NCI-H1092 treated with DMSO at 0.1 percent for 48 hours (cell line): ENCODE measurements around the gene DPP8.
"Not testable (repeated sequence)": the region's sequence is repeated elsewhere in the genome, so short reads cannot be mapped to it uniquely, and the experiment has no call there.

ENCODE experiments used
- DNase-seq: peaks from one replicate; lab custom pipeline; 2025; lab: John Stamatoyannopoulos, UW

DPP8 gene

DNA sequence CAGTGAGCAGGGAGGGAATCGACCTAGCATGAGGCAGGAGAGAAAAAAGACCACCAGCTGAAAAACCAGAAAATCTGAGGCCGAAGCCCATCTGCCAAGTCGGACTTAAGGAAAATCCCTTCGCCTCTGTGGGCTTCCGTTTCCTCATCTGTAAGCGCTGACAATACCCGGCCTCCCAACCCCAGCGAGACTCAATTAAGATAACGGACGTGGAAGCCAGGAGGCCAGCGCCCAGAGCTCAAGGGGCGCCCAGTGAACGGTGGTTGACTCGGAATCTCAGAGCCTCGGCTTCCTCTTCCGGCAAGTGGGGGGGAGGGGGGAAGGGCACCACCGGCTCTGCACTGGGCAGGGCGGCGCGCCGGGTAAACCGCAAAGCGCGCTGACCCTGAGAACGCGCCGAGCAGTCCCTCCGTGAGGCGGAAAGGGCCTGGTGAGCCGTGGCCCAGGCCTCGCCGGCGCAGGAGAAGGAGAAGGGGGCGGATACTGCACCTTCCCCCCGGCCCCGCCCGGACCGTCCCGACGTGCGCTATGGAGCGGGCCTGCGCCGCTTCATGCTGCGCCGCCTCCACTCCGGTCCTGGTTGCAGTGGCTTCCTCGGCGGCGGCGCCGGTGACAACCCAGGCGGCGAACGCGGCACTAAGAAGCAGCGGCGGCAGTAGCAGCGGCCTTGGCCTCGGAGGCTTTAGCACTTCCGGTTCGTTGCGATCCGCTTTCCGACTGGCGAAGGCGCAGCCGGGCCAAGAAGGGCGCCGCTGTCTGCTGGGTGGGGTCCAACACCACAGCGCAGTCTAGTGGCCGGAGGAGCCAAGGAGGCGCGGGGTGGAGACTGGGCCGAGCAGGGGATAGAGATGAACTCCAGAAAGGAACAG is at the start of gene DPP8:
Gene DPP8 (minus strand): TSS at position 693 of the 869 bp plus-strand sequence. CDS start 5,136 bp downstream, outside the sequence.
- DNase-seq: peak; percentile 80

DNA sequence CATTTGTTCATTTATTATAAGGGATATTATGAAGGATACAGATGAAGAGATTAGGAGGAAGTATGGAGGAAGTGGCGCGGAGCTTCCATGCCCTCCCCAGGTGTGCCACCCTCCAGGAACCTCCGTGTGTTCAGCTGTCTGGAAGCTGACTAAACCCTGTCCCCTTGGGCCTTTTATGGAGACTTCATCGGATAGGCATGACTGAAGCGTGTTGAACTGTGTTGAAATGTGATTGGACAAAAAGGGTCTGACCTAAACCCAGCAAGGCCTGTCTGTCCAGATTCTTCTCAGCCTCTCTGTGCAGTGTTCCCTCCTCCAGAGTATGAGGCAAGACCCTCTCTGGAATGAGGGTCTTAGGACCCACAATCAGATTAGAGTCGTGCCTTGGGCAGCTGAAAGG is 44.4 kb upstream of the DPP8 start:
- DNase-seq: no peak

DNA sequence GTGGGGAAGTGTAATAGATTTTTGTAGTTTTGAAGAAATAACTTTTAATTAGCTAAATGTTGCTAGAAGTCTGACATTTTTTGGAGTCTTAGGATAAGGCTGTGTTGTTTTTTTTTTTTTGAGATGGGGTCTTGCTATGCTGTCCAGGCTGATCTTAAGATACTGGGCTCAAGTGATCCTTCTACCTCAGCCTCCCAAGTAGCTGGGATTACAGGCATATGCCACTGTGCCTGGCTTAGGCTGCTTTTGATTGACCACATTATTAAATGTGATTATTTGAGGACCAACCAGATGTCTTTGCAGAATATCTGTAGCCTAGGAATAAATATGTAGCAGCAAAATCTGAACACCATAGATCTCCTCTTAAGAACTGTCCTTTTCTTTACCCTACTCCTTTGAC is 42.5 kb upstream of the DPP8 start:
- DNase-seq: no peak

DNA sequence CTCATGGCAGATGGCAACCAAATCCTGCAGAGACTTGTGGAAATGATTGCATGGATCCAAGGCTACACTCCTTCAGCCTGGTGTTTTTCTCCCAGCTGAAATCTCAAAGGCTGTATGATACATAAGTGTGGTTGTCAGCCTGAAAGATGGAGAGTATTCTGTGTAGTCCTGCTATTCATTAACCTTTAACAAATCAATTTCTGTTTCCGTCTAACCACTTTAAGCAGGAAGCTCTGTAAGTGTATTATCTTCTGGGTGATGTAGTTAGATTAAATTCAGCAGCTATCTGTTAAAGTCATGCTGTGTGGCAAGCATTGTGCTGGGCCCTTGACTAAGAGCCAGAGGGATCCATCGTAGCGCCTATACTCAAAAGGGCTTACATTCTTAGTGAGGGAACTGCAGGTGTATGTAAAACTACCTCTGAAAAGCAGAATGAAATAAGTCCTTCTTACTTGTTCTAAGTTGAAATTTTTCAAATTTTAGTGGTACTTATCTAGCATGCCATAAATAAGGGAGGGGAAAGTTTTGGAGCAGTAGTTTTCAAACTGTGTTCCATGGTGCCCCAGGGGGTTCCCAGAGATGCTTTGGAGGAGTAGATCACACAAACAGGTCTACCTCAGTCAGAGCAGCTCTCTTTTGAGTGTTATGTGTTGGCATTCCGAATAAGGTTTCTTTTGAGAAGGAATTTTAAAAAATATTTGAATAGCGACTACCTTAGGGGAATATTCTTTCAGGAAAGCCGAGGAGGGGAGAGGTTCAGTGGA is 41.7 kb upstream of the DPP8 start:
- DNase-seq: no peak

DNA sequence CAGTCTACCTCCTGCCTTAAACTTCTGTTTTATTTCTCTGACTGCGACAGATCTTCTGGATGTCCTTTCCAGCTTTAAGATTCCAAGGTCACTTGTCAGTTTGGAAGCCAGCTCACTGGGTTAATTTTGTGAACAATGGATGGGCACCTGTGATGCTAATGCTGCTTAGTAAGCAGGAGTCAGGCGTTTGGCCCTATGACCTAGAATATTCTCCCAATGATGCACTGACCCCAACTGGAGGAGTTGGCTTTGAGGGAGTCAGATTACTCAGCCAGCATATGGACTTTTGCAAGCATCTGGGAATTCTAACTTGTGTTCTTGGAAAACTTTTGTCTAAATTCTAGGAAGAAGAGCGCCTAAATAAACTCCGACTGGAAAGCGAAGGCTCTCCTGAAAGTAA is 40.8 kb upstream of the DPP8 start:
- no peak for DNase-seq

DNA sequence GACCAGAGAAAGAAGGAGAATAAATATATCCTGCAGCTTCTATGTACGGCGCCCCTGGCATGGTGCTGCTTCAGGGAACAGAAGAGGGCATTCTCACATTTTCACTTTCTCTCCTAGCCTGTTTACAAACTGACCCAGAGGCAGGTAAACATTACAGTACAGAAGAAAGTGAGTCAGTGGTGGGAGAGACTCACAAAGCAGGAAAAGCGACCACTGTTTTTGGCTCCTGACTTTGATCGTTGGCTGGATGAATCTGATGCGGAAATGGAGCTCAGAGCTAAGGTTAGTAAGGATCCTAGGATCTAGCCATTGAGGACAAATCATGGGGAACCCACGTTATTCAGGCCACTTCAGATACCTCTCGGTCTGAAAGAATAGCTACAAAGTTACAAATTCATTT is 39.1 kb upstream of the DPP8 start:
- DNase-seq: no peak

DNA sequence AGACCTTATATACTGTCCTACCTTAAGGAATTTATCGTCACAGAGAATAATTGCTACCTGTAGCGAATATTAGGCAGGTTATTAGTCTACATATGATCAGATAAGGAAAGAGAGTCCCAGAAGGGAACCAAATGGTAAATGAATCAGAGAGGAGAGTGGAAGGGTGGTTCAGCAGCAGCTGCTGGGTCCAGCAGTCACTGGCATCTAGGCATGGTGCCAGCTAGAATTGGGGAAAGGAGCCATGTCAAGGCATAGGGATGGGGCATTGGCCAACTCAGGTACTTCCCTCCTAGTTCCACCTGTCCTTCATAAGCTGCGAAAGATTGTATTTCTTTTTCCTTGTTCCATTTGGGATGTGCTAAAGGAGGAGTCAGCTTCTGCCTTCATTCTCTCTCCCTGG is 36.2 kb upstream of the DPP8 start:
- DNase-seq: no peak

DNA sequence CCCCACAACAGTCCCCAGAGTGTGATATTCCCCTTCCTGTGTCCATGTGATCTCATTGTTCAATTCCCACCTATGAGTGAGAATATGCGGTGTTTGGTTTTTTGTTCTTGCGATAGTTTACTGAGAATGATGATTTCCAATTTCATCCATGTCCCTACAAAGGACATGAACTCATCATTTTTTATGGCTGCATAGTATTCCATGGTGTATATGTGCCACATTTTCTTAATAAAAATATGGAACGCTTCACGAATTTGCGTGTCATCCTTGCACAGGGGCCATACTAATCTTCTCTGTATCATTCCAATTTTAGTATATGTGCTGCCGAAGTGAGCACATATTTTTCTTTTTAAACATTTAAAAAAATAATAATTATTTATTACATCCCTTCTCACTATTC is 35.4 kb upstream of the DPP8 start:
- not testable (repeated sequence) for DNase-seq

DNA sequence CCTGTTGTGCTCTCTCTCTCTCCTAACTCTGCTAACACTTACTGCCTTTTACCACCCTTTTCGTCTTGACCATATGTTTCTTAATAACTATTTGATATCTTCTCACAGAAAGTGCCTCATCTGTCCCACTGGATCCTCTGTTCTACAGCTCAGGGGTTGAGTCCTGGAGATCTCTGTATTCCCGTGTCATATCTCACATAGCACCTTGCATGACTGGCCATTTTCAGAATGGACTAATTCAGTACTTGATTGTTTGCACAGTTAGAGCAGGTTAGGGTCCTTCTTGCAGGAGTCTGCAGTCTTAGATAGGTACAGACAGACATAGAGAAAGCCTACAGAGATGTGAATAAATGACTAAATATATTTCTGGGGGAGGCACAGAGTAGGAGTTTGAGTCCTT is 33.7 kb upstream of the DPP8 start:
- no peak for DNase-seq

DNA sequence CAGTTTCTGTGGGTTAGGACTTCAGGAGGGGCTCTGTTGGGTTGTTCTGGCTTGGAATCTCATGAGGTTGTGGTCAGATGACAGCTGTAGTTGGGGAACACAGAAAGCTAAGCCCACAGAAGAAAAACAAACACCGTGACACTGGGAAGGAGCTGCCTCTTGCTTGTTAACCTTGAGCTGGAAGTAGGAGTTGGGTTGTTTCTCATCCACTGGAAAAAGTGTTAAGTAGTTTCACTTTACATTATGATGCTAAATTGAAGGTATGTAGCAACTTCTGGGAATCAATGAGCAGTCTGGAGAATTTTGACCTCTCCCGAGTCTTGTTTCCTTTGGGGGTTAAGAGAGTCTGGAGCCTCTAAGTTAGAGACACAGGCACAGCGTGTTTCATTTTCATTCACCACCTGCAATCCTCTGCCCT is 33.2 kb upstream of the DPP8 start:
- DNase-seq: no peak

DNA sequence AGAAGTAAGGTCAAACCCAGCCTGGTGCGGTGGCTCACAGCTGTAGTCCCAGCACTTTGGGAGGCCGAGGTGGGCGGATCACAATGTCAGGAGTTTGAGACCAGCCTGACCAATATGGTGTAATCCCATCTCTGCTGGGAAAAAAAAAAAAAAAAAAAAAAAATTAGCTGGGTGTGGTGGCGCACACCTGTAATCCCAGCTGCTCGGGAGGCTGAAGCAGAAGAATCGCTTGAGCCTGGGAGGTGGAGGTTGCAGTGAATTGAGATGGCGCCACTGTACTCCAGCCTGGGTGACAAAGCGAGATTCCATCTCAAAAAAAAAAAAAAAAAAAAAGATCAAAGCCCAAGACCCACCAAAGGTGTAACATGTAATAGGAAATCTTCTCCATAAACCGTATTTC is 31.8 kb upstream of the DPP8 start:
- not testable (repeated sequence) for DNase-seq

DNA sequence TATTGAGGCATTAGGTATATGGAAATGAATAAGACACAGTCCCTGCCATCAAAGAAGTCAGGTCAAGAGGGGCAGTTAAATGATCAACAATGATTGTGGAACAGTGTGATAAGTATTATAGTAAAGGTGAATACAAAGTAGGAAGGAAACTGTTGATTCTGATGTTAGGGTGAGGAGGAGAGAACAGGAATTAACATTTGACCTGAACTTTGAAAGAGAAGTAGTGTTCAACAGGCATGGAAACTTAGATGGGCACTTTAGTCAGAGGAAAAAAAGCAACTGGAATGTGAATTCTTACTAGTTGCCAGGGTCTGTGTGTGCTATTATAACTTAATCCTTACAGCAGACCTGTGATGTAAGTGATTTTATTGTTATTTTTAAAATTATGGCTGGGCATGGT is 30.4 kb upstream of the DPP8 start:
- no peak for DNase-seq

DNA sequence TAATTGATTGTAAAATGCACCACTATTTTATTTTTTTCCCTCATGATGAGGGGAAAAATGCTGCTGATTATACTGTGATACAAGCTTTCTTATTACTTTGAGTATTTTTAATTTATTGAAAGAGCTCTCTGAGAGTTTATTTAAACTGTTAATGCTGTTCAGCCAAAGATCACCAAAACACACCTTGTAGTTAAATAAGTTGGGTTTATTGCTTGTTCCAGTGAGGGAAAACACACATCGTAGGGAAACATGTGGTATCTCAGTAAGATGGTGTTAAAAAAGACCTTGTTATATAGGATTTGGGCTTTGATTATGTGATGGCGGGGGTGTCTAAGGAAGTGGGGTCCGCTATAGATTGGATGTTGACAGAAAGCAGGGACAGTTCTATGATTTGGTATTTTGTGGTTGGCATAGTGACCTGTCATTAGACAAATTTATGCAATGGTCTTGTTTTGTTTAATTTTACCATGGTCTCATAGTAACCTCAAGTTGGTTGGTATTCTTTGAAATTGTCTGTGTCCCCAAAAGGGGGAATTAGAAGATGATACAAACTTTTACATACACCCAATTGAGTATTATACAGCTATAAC is 23.8 kb upstream of the DPP8 start:
- DNase-seq: no peak

DNA sequence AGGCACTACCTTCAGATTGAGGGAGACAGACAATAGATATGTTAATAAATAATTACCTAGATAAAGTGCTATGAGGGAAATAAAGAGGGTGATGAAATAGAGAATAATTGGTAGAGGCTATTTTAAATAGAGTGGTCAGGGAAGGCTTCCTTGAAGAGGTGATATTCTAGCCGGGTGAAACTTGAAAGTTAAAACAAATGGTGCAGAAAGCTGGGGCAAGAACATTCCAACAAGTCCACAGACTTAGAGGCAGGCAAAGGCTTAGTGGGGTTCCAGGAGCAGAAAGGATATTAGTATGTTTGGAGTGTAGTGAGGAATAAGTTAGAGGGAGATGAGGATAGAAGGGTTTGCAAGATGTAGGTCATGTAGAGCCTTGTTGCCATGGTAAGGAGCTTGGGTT is 22.8 kb upstream of the DPP8 start:
- no peak for DNase-seq

DNA sequence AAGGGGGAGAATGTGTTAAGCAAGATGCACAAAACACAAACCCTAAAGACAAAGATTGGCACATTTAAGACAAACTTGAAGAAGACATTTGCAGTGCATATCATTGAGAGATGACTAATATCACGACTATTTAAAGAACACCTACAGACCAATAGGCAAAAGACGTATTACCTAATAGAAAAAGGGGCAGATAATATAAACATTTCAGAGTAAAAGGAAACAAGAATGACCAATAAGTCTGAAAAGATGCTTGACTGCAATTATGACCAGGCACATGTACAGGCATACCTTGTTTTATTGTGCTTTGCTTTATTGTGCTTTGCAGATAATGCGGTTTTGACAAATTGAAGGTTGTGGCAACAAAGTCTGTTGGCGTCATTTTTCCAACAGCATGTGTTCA is 17.7 kb upstream of the DPP8 start:
- no peak for DNase-seq

DNA sequence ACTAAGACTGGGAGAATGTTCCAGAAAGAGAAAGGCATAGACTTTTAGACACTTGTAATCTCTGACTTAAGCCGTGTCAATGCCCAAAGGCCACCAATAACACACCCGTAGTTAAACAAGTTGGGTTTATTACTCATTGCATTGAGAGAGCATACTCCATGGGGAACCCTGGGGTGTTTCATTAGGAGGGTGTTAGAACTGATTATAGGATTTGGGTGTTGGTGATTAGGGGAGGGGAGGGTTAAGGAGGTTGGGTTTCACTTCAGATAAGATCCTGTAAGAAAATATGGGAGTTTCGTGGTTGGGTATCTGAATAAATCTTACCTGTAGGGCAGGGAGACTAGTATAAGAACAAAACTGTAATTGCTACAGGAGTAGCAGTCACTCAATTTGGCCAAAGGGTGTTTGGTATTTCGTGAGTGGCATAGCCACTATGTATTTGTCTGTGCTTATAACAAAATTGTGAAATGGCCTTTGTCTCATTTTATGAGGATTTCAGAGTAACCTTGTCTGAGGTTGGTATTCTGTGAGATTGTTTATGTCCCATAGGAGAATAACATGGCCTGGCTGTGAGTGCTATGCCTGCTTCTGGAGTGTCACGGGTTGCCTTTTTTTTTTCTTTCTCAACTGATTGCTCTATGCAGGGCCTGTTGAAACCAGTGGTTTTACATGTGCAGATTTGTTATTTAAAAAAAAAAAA is 15.7 kb upstream of the DPP8 start:
- DNase-seq: no peak

DNA sequence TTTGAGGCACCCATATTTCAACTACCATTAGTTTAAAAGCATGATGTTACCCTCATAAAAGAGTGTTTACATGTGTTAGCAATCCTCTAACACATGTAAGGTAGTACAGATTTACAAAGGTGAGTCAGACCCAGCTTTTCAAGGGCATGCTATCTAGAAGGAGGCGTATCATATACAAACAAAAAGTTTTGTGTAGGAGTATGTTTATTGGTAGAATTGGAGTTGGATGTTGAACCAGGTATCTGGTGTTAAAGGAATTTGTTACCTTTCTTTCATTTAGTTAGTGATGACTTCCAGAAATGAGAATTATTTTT is 15.2 kb upstream of the DPP8 start:
- DNase-seq: no peak

DNA sequence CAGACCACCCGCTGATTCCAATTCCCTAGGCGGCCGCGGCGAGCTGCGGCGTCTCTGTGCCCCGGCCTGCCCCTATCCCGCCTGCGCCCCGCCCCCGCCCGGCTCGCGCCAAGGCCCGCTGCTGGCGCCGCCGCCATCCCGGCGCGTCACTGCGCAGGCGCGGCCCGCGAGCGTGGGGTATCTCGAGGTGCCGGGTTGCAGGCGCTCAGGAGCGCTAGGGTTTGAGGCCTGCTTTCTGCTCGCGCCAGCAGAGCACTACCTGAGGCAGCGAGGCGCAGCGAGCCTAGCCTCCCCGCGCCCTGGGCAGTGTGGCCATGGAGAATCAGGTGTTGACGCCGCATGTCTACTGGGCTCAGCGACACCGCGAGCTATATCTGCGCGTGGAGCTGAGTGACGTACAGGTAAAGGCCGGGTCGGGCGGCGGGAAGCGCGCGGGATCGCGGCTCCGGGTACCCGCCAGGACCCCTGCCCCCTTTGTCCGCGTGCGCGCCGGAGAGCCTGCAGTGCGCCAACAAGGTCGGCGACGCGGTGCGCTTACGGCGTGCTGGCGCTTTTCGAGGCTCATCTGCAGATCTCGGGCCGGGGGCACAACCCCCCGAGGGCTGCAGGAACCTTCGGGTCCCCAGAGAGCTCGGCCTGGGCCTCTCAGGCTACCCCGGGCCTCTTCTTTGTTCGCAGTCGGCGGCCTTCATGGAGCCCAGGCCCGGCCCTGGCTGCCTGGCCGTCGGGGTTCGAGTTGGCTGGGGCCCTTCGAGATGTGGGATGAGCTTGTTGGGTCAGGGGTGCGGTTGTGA is 13.0 kb upstream of the DPP8 start, which contains the start of gene HACD3:
Gene HACD3 (plus strand): TSS at position 146 of the 794 bp plus-strand sequence. CDS start 169 bp downstream, at position 315.
- peak; percentile 82 for DNase-seq

DNA sequence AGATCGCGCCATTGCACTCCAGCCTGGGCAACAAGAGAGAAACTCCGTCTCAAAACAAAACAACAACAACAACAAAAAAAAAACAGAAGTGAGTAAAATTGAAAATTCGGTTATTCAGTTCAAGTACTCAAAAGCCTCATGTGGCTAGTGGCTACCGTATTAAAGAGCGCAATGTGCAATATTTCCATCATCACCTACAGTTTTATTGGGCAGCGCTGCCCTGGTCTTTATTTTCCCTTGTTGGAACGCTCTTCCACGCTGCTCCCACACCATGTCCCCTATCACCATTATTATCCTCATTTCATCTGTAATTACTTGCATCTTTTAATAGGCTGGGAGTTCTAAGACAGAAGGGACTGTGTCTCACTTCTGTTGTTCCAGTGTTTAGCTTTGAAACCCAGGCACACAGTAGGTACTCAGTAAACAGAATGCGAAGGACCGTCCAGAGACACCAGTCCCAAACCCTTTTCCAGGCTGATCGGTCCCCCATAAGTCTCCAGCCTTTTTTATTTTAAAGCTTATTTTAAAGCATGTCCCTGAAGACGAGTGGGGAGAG is 12.4 kb upstream of the DPP8 start:
- no peak for DNase-seq

DNA sequence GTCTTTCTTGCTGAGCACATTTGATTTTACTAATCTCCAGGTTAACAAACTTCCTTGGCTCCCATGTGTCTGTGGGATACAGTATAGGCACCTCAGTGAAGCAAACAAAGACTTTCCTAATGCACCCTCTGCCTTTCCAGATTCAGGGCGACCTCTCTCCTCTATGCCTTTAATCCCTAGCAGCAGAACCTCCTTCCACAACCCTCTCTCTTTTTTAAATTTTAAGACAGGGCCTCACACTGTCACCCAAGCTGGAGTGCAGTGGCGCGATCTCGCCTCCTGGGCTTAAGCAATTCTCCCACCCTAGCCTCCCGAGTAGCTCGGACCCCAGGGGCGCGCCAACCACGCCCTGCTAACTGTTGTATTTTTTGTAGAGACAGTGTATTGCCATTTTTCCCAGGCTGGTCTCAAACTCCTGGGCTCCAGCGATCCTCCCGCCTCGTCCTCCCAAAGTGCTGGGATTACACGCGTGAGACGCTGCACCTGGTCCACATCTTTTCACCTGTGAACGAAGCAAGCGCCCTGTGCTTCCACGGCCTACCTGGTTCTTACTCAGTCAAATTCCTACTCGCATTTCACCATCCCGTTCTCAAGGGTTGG is 11.1 kb upstream of the DPP8 start:
- no peak for DNase-seq

DNA sequence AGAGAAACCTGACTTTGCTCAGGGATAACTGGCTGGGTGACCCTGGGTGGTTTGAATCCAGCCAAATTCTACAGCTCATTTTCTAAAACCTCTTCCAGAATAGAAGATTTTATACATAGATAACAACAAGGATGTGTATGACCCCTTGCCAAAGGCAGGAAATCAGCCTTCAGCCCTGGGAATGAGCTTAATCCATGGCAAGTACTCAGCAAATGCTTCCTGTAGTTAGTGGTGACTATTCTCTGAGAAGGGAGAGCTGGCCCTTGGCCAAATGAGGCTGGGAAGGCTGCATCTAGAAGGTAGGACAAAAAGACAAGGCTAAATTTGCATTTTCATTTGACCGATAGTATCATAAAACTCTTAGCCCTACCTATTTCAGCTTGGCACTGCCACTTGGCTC is 8.1 kb upstream of the DPP8 start:
- DNase-seq: no peak
